Suprapubic skin (tissue), 4 donors: Measurements from ENCODE around the gene CAPZB.

Experiments used
- EP300 ChIP-seq: sonication (generic); formaldehyde crosslinking; IDR thresholded peaks from one replicate; pipeline ENCODE4 v1.6.1; 2017; ENCODE audit warnings: antibody characterized with exemption
- POLR2AphosphoS5 ChIP-seq, 3 donors: sonication (generic); formaldehyde crosslinking; IDR thresholded peaks; one replicate each; pipeline ENCODE4 v1.6.1; 2017; ENCODE audit warnings: antibody characterized with exemption in 3 of 3
- TF ChIP-seq, protein P1 (sequence below), 2 donors: fragments of 200-600 bp in 1 of 2; fragments of 450-650 bp in 1 of 2; sonication (generic) in 1 of 2; IDR thresholded peaks; one replicate each; pipeline ENCODE4 v1.5.1; 2016 to 2019; ENCODE audit warnings: antibody characterized with exemption in 2 of 2, mild to moderate bottlenecking in 1 of 2, moderate library complexity in 1 of 2

DNA sequence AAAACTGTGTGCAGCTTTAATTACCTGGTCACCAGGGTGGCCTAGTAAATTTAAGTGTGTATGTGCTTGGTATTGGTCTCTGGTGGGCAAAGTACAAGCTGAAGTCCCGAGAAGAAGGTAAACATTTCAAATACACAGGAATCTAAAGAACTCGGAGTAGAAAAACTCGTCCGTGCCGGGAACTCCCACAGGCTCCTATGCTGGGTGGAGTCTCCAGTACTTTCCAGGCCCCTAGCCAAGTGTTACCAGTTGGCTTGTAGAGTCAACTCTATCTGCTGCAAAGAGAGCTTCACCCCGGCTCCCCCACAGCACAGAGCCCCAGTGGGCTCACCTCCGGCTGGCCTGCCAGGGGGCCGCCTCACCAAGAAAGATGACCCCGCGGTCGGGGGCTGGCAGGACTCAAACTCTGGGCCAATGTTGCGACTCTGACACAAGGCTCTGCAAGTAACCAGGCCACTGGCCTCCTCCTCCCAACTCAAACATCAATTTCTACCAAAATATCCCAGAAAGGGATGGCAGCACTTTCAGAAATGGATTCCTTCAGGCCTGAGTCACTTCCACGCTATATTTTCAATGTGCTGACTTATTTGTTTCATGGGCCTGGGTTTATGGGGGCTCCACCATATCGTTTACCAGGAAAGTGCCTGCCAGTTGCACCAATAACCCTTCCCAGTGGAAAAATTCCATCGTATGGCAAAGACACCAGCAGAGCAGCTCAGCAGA lies 99.3 kb downstream of the CAPZB start:
- TF ChIP-seq, protein P1, sequence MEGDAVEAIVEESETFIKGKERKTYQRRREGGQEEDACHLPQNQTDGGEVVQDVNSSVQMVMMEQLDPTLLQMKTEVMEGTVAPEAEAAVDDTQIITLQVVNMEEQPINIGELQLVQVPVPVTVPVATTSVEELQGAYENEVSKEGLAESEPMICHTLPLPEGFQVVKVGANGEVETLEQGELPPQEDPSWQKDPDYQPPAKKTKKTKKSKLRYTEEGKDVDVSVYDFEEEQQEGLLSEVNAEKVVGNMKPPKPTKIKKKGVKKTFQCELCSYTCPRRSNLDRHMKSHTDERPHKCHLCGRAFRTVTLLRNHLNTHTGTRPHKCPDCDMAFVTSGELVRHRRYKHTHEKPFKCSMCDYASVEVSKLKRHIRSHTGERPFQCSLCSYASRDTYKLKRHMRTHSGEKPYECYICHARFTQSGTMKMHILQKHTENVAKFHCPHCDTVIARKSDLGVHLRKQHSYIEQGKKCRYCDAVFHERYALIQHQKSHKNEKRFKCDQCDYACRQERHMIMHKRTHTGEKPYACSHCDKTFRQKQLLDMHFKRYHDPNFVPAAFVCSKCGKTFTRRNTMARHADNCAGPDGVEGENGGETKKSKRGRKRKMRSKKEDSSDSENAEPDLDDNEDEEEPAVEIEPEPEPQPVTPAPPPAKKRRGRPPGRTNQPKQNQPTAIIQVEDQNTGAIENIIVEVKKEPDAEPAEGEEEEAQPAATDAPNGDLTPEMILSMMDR (IDR thresholded peaks at IDR 0.05): no peak
- no peak for TF ChIP-seq POLR2AphosphoS5 (IDR thresholded peaks at IDR 0.05)
- TF ChIP-seq EP300: no peak
